K562 (cell line): ENCODE measurements around the gene GPN1. TPM values are rescaled to one million over a fixed set of nuclear protein-coding genes. Genes with fewer than 3 reads are reported as not detected.

ENCODE experiments used
- ATAC-seq: fragments of 200-7000 bp; cut with Tn5 transposase; 3 replicates; pipeline ENCODE4 v1.9.1; 2020; ENCODE audit warnings: moderate library complexity
- BruUV-seq: library from RNA; stranded (reverse); fragments of 400-500 nt; replicated peaks from 2 replicates; lab custom pipeline; 2021; lab: Mats Ljungman, UMichigan
- CTCF ChIA-PET: fragments of 300-600 bp; formaldehyde crosslinking; extraction: SDS; loops from one replicate; lab custom pipeline; 2021; ENCODE audit warnings: low intra/inter-chr PET ratio; lab: Yijun Ruan, JAX
- POLR2A ChIA-PET: fragments of 300-600, 350-650 bp; sonication (Branson Sonifier 250); formaldehyde crosslinking; extraction: SDS; loops from one replicate; lab custom pipeline; 2021; ENCODE audit warnings: antibody characterized with exemption, inconsistent platforms; lab: Yijun Ruan, JAX
- DNase-seq, 4 experiments: peaks; one replicate each; pipeline versions ENCODE4 v3.0.0 to v3.0.0-alpha.2; 2011 to 2018; ENCODE audit warnings: low spot score in 3 of 4, mixed read lengths in 3 of 4; ENCODE audit errors: extremely low read depth in 1 of 4
- FAIRE-seq: peaks from 2 replicates; lab custom pipeline; 2011; peaks lifted over from hg19 to GRCh38; lab: Jason Lieb, UNC
- H2AFZ ChIP-seq: 2 replicates; pipeline ENCODE4 v1.6.0; 2011; ENCODE audit warnings: low read depth, low read length, control low read depth, inconsistent platforms
- H3K27ac ChIP-seq: fragments of 200-600 bp; 3 replicates; pipeline ENCODE4 v1.8.0; 2011; ENCODE audit warnings: low read depth, mild to moderate bottlenecking, control low read depth, inconsistent platforms, low read length, moderate library complexity, mixed read lengths; ENCODE audit errors: extremely low read depth
- H3K27me3 ChIP-seq, 2 experiments: fragments of 300-600 bp in 1 of 2; 2 replicates in 1 of 2; 3 replicates in 1 of 2; pipeline versions ENCODE4 v1.6.0 to v1.8.0; 2011; ENCODE audit warnings: inconsistent platforms in 2 of 2, low read length in 2 of 2, mild to moderate bottlenecking in 1 of 2, mixed read lengths in 1 of 2, moderate library complexity in 1 of 2; ENCODE audit not compliant: control insufficient read depth in 2 of 2, insufficient read depth in 2 of 2
- H3K36me3 ChIP-seq: fragments of 300-600 bp; 3 replicates; pipeline ENCODE4 v1.8.0; 2011; ENCODE audit warnings: mild to moderate bottlenecking, low read length, inconsistent platforms; ENCODE audit not compliant: control insufficient read depth, insufficient read depth
- H3K4me1 ChIP-seq, 2 experiments: fragments of 200-600 bp in 1 of 2; replicated peaks in 1 of 2; 2 replicates in 1 of 2; 3 replicates in 1 of 2; pipeline versions ENCODE4 v1.5.1 to v1.8.0; 2011; ENCODE audit warnings: inconsistent platforms in 2 of 2, low read length in 2 of 2, mild to moderate bottlenecking in 1 of 2, mixed read lengths in 1 of 2, moderate library complexity in 1 of 2; ENCODE audit not compliant: control insufficient read depth in 2 of 2, insufficient read depth in 2 of 2
- H3K4me2 ChIP-seq: 2 replicates; pipeline ENCODE4 v1.6.1; 2011; ENCODE audit warnings: low read length, control low read depth, inconsistent platforms, mixed read lengths; ENCODE audit not compliant: insufficient read depth
- H3K4me3 ChIP-seq: fragments of 200-600 bp; sonication (generic), shearing (Covaris generic); 2 replicates; pipeline ENCODE4 v1.5.1; 2016; ENCODE audit warnings: control low read depth, inconsistent platforms
- H3K79me2 ChIP-seq: fragments of 200-600 bp; 3 replicates; pipeline ENCODE4 v1.8.0; 2011; ENCODE audit warnings: low read length, inconsistent platforms; ENCODE audit not compliant: control insufficient read depth, insufficient read depth
- H3K9ac ChIP-seq, 2 experiments: 2 replicates each; pipeline versions ENCODE4 v1.6.0 to v1.6.1; 2011; ENCODE audit warnings: low read depth in 2 of 2, low read length in 2 of 2, control low read depth in 1 of 2, inconsistent platforms in 1 of 2, mild to moderate bottlenecking in 1 of 2, mixed read lengths in 1 of 2; ENCODE audit not compliant: insufficient read depth in 1 of 2
- H3K9me1 ChIP-seq: one replicate; pipeline ENCODE4 v1.6.0; 2011; ENCODE audit warnings: inconsistent platforms, mild to moderate bottlenecking, low read length, moderate library complexity; ENCODE audit not compliant: control insufficient read depth, insufficient read depth
- H3K9me3 ChIP-seq: replicated peaks from 2 replicates; pipeline ENCODE4 v1.5.1; 2011; ENCODE audit warnings: low read depth, low read length, inconsistent platforms; ENCODE audit not compliant: control insufficient read depth, insufficient read depth
- H4K20me1 ChIP-seq: replicated peaks from 2 replicates; pipeline ENCODE4 v1.6.1; 2011; ENCODE audit warnings: low read length, inconsistent platforms, mixed read lengths; ENCODE audit not compliant: control insufficient read depth, insufficient read depth
- CBFA2T2 ChIP-seq: fragments of 450-650 bp; conservative IDR thresholded peaks from 2 replicates; pipeline ENCODE4 v1.6.1; 2017; ENCODE audit warnings: mild to moderate bottlenecking
- CBFB ChIP-seq: sonication (generic); formaldehyde crosslinking; IDR thresholded peaks from 2 replicates; pipeline ENCODE4 v1.4.0; 2020; ENCODE audit warnings: mild to moderate bottlenecking, missing genetic modification reagents
- PRDM10 ChIP-seq: fragments of 450-650 bp; IDR thresholded peaks from 2 replicates; pipeline ENCODE4 v1.6.1; 2018; ENCODE audit not compliant: partially characterized antibody
- SRF ChIP-seq, 2 experiments: fragments of 250-450, 450-650 bp in 1 of 2; sonication (Bioruptor Pico) in 1 of 2; sonication (generic) in 1 of 2; formaldehyde crosslinking; IDR thresholded peaks; 2 replicates each; pipeline versions ENCODE4 v1.5.0 to v1.5.1; 2020 to 2022; ENCODE audit warnings: mild to moderate bottlenecking in 1 of 2, missing genetic modification reagents in 1 of 2
- WGBS: fragments of 100-300 bp; shearing (Covaris generic); methylation state at CpG from one replicate; pipeline ENCODE4 v1.1.6; 2016; ENCODE audit warnings: low coverage, mixed read lengths; ENCODE audit not compliant: insufficient coverage; ENCODE audit errors: missing lambda C conversion rate; 5-methylcytosine and 5-hydroxymethylcytosine counted together
- in situ Hi-C: fragments of 300-500 bp; cut with MboI; formaldehyde crosslinking; loops from 4 replicates; pipeline ENCODE4 v1.15.0; 2018; ENCODE audit warnings: inconsistent platforms, mixed read lengths
- intact Hi-C: fragments of 100-400 bp; cut with micrococcal nuclease; formaldehyde crosslinking; loops from 2 replicates; pipeline ENCODE4 v1.14.2; 2022
- polyA plus RNA-seq, 8 experiments: library from polyadenylated mRNA; depleted of rRNA in 4 of 8; stranded (reverse) in 5 of 8; unstranded in 3 of 8; fragments of >200 nt; fragmentation: Nextera tagmentation in 2 of 8; fragmentation: Illumina TruSeq in 1 of 8; extraction: Ambion mirVana in 2 of 8; extraction: Trizol in 1 of 8; gene quantifications; 2 replicates each; pipeline versions ENCODE4 v1.2.1 to v1.2.3, GENCODE V29; 2011 to 2014; ENCODE audit warnings: inconsistent platforms in 1 of 8, missing spikeins in 1 of 8
- total RNA-seq, 7 experiments: library from RNA; depleted of rRNA in 6 of 7; stranded (reverse); fragments of >200 nt in 6 of 7; fragmentation: Illumina TruSeq in 2 of 7; extraction: Trizol in 2 of 7; gene quantifications; 2 replicates each; pipeline versions ENCODE4 v1.2.1 to v1.2.3, GENCODE V29; 2011 to 2021; ENCODE audit warnings: low replicate concordance in 1 of 7

Gene GPN1
- total and polyA plus RNA-seq, 9 of the 15 experiments (the other 6 are each of a cell fraction or from before 2014, with no cell fraction given) = 23.4 to 171 (median 48.2) TPM

GRCh38 chr2:27587025-27587424 lies 41.8 kb upstream of the GPN1 start:
- FAIRE-seq (no peak), DNase-seq (no peak), ATAC-seq (no peak)
- peaks cover 12 to 27% of the 10 kb centered on the region in 2 experiments for H3K4me1 ChIP-seq
- H3K9ac ChIP-seq = no peak overlapping the region
- H3K27me3 ChIP-seq = no peaks in the 10 kb centered on the region
- H4K20me1 ChIP-seq = peaks cover 10% of the 10 kb centered on the region; the same call in 1 of the 2 replicates
- H3K4me2 ChIP-seq = no peak overlapping the region
- intact Hi-C loops = no loop called here
- H3K9me1 ChIP-seq = no peaks in the 10 kb centered on the region
- no TSS peak for BruUV-seq
- ChIA-PET POLR2A (interaction anchor here (2.8 kb wide), 1 partner anchor 12 kb away, joined by 8 read pairs; no protein-coding TSS in a partner anchor), CTCF (no interaction called here)
- TF ChIP-seq CBFA2T2 = no peak
- peak; percentile 26 for TF ChIP-seq PRDM10
- TF ChIP-seq CBFB (CRISPR knock-in tag) = no peak
- no peak for TF ChIP-seq SRF (CRISPR knock-in tag; IDR thresholded peaks at IDR 0.05)
- no peak overlapping the region for H3K27ac ChIP-seq
- no peaks in the 10 kb centered on the region for H3K9me3 ChIP-seq
- 61% methylated on average over 2 of the region's 2 CpGs for WGBS
- H3K79me2 ChIP-seq = peaks cover 92% of the 10 kb centered on the region
- H2AFZ ChIP-seq = no peak overlapping the region
- peaks cover 3% of the 10 kb centered on the region; the same call in 1 of the 3 replicates for H3K36me3 ChIP-seq
- in situ Hi-C loops = no loop called here
- H3K4me3 ChIP-seq = no peak overlapping the region
